ENCODE measurements around the gene APBA2.

Gene APBA2

DNA sequence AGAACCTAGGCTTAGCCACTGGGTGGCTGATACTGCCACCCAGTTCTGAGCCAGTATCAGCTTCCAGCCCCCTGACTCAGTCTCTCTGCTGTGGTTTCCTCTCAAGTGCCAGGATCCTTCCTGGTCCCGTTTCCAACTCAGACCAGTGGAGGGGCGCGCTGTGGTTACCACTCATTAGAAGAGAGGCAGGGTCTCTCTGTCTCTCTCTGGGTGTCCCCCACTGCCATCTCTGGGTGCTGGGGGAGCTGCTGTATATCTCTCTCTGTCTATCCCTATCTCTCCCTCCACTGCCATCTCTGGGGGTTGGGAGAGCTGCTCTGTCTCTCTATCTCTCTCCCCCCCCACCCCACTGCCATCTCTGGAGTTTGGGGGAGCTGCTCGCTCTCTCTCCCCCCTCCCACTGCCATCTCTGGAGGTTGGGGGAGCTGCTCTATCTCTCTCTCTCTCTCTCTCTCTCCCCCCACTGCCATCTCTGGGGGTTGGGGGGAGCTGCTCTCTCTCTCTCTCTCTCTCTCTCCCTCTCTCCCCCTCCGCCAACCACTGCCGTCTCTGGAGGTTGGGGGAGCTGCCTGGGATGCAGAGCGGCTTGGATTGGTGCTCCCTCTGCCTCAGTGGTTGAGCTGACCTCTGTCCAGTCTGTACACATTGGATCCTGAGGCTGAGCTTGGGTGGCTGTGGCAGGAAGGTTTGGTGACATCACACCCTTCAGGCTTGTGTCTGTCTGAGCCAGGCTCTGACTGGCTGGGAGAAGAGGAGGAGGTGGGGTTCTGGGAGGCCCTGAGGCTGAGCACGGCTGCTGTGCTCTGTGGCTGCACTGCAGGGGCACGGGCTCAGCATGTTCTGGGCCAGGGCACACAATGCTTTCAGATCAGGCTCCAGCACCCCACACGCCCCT lies 98.9 kb downstream of the APBA2 start:
- DNase-seq (ENCODE audit: low read depth), result no peak

DNA sequence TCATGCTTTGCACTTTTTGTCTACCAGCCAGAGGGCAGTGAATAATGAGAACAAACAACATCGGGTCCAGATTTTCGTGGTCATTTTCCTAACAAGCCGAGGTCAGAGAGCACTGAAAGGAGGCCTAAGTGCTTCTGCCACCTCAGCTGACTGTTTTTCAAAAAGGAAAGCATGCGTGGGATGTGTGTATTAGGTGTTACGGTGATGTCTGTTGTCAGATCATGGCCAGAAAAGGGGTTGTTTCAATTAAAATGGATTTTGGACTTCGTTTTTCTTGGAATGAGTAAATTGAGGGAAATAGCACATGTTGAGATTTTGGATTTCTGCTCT lies 99.5 kb downstream of the APBA2 start:
- H3K4me3 ChIP-seq (ENCODE audit: low read depth, low read length), result no peak overlapping the region
- no peak for DNase-seq (ENCODE audit: low read depth)
- TF ChIP-seq, protein P1, sequence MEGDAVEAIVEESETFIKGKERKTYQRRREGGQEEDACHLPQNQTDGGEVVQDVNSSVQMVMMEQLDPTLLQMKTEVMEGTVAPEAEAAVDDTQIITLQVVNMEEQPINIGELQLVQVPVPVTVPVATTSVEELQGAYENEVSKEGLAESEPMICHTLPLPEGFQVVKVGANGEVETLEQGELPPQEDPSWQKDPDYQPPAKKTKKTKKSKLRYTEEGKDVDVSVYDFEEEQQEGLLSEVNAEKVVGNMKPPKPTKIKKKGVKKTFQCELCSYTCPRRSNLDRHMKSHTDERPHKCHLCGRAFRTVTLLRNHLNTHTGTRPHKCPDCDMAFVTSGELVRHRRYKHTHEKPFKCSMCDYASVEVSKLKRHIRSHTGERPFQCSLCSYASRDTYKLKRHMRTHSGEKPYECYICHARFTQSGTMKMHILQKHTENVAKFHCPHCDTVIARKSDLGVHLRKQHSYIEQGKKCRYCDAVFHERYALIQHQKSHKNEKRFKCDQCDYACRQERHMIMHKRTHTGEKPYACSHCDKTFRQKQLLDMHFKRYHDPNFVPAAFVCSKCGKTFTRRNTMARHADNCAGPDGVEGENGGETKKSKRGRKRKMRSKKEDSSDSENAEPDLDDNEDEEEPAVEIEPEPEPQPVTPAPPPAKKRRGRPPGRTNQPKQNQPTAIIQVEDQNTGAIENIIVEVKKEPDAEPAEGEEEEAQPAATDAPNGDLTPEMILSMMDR (IDR thresholded peaks at IDR 0.05; ENCODE audit: control insufficient read depth, extremely low read depth, insufficient read depth), result no peak

More for the DNA sequence above, 98.9 kb downstream of the APBA2 start:
- no peak overlapping the region for H3K4me3 ChIP-seq (ENCODE audit: low read depth, low read length)
- TF ChIP-seq, protein P1 (IDR thresholded peaks at IDR 0.05; ENCODE audit: control insufficient read depth, extremely low read depth, insufficient read depth), result no peak

DNA sequence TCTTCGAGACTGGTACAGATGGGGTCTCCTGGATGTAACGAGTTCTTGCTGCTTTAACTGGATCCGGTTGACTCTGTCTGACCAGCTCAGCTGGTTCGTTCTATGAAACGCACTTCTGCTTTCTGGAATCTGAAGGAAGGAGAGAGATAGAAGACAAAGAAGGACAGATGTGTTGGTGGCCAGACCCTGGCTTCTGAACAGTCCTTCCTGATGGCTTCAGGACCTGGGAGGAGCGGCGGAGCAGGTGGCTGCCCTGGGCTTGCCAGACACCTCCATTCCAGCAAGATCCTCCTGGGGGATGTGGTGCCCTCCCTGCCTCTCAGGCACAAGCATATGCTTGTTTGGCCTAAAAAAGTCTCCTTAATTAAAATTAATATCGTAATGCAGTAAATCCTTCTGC lies 99.9 kb downstream of the APBA2 start:
- DNase-seq (ENCODE audit: low read depth), result no peak
- TF ChIP-seq, protein P1 (IDR thresholded peaks at IDR 0.05; ENCODE audit: control insufficient read depth, extremely low read depth, insufficient read depth), result no peak
- no peak overlapping the region for H3K4me3 ChIP-seq (ENCODE audit: low read depth, low read length)

DNA sequence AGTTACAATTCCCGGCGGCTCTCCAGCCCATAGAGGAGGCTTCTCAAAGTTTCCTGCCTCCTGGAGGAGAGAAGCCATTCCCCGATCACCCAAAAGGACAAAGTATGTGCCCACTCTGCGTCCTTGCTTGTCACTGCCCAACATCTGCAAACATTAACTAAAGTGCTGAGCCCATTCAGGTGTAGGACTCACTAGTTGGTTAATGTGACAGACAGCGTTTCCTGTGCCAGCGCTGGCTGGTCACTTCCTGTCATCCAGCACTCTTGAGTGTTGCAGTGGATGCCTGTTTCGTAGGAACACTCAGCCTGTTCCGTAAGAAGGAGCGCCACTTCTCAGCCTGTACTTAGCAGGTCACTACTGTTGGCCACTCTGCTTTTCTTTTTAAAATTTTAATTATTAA lies 100.3 kb downstream of the APBA2 start:
- TF ChIP-seq, protein P1 (IDR thresholded peaks at IDR 0.05; ENCODE audit: control insufficient read depth, extremely low read depth, insufficient read depth), result no peak
- H3K4me3 ChIP-seq (ENCODE audit: low read depth, low read length), result no peak overlapping the region
- no peak for DNase-seq (ENCODE audit: low read depth)

DNA sequence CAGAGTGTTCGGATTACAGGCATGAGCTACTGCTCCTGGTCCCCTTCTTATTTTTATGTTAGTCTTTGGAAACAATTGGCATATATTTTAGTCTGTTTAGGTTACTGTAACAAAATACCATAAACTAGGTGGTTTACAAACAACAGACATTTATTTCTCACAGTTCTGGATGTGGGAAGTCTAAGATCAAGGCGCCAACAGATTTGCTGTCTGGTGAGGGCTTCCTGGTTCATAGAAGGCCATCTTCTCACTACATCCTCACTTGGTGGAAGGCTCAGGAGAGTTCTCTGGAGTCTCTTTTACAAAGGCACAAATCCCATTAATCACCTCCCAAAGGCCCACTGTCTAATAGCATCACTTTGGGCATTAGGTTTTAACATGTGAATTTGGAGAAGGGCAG lies 101.0 kb downstream of the APBA2 start:
- DNase-seq (ENCODE audit: low read depth), result no peak
- TF ChIP-seq, protein P1 (IDR thresholded peaks at IDR 0.05; ENCODE audit: control insufficient read depth, extremely low read depth, insufficient read depth), result no peak
- H3K4me3 ChIP-seq (ENCODE audit: low read depth, low read length), result no peak overlapping the region

DNA sequence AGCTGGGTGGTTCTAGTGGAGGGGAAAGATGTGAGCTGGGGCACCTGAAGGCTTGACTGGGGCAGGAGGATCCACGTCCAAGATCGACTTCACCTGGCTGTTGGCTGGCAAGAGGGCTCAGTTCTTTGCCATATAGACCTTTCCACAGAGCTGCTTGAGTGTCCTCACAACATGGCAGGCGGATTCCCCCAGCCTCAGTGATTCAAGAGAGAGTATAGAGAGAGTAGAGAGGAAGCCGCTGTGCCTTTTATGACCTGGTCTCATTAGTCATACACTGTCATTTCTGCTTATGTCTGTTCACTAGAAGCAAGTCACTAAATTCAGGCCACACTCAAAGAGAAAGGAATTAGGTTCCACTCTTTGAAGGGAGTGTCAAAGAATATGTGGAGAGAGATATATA lies 101.6 kb downstream of the APBA2 start:
- no peak for DNase-seq (ENCODE audit: low read depth)
- H3K4me3 ChIP-seq (ENCODE audit: low read depth, low read length), result no peak overlapping the region
- TF ChIP-seq, protein P1 (IDR thresholded peaks at IDR 0.05; ENCODE audit: control insufficient read depth, extremely low read depth, insufficient read depth), result no peak
